ENCODE results near the gene REPS2. TPM values are rescaled to one million over a fixed set of nuclear protein-coding genes. Genes with fewer than 3 reads are reported as not detected.

The REPS2 gene
- total RNA-seq, 1 donor from 2014 or later: 8.0 TPM

DNA sequence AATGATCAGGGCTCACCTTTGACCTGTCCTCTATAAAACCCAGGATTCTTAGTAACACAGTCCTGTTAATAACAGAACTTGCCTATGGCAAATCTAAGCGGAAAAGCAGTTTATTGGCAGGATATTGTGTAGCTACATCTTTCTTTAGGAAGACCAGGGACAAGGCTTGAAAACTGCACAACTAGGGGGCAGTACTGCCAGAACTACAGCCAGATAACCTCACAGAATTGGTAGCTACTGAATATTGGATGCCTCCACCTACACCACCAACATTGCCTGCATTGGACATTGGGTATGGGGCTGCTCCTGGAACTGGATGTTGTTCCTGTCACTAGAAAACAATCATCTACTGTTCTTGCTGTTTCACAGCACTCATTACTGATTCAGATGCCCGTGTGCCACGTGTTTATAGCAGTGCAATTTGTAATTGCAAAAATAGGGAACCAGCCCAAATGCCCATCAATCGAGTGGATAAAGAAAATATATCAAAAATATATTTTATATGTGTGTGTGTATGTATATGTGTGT, 47.4 kb downstream of the REPS2 start:
- intact Hi-C loops (cut with micrococcal nuclease): no loop called here
- ATAC-seq: no peak
- no peak for DNase-seq

- no peak for ATAC-seq
- no peak for DNase-seq
- intact Hi-C loops (cut with micrococcal nuclease): no loop called here
These were observed 48.3 kb downstream of the REPS2 start for GRCh38 chrX:16994736-16995135.

GRCh38 chrX:16997313-16997712, 50.9 kb downstream of the REPS2 start:
- no peak for ATAC-seq
- intact Hi-C loops (cut with micrococcal nuclease): no loop called here

GRCh38 chrX:16999275-16999674, 52.8 kb downstream of the REPS2 start:
- intact Hi-C loops (cut with micrococcal nuclease): no loop called here
- no peak for ATAC-seq
- DNase-seq: no peak

More at GRCh38 chrX:16997313-16997712, 50.9 kb downstream of the REPS2 start:
- no peak for DNase-seq

DNA sequence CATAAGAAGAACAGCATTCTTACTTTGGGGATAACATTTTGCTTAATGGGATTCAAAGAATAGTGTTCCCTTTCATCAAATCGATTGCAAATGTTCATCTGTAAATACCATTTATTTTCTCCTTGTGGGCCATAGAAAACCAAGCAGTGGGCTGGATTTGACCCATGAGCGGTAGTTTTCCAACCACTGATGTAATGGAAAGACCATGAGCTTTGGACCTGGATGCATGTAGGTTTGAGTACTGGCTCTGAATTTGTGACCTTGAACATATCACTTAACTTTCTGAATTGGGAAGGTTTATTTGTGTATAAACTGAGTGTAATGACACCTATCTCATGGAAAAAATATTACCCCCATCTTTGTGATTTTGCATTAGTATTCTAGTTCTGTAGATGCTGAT, 54.3 kb downstream of the REPS2 start:
- DNase-seq (no peak), ATAC-seq (no peak)
- intact Hi-C loops (cut with micrococcal nuclease): no loop called here

- no peak for ATAC-seq
- DNase-seq: no peak
- intact Hi-C loops (cut with micrococcal nuclease): no loop called here
These were observed 59.4 kb downstream of the REPS2 start for GRCh38 chrX:17005712-17006368.

GRCh38 chrX:17007134-17007768, 60.8 kb downstream of the REPS2 start:
- ATAC-seq (no peak), DNase-seq (no peak)
- intact Hi-C loops (cut with micrococcal nuclease): no loop called here

- DNase-seq (no peak), ATAC-seq (no peak)
- intact Hi-C loops (cut with micrococcal nuclease): no loop called here
These were observed 63.6 kb downstream of the REPS2 start for GRCh38 chrX:17009856-17010625.

- intact Hi-C loops (cut with micrococcal nuclease): no loop called here
- ATAC-seq: no peak
These were observed 66.0 kb downstream of the REPS2 start for GRCh38 chrX:17012465-17012864.

GRCh38 chrX:17014216-17014615, 67.8 kb downstream of the REPS2 start:
- intact Hi-C loops (cut with micrococcal nuclease): no loop called here
- ATAC-seq (no peak), DNase-seq (no peak)

More at GRCh38 chrX:17012465-17012864, 66.0 kb downstream of the REPS2 start:
- DNase-seq: no peak

DNA sequence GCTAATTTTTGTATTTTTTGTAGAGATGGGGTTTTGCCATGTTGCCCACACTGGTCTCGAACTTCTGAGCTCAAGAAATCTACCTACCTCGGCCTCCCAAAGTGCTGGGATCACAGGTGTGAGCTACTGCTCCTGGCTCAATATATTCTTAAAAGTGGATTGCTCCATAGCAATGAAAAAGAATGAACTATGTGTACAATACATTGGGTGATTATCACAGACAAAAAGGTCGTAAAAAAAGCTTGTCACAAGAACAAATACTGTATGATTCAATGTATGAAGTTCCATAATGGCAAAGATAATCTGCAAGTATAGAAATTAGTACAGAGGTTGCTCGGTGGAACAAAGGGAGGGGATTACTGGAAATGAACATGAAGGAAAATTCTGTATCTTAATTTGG, 70.7 kb downstream of the REPS2 start:
- no peak for DNase-seq
- intact Hi-C loops (cut with micrococcal nuclease): no loop called here

GRCh38 chrX:17020356-17020755, 73.9 kb downstream of the REPS2 start:
- ATAC-seq: no peak
- DNase-seq: no peak
- intact Hi-C loops (cut with micrococcal nuclease): no loop called here

More for the DNA sequence above, 70.7 kb downstream of the REPS2 start:
- ATAC-seq: no peak

DNA sequence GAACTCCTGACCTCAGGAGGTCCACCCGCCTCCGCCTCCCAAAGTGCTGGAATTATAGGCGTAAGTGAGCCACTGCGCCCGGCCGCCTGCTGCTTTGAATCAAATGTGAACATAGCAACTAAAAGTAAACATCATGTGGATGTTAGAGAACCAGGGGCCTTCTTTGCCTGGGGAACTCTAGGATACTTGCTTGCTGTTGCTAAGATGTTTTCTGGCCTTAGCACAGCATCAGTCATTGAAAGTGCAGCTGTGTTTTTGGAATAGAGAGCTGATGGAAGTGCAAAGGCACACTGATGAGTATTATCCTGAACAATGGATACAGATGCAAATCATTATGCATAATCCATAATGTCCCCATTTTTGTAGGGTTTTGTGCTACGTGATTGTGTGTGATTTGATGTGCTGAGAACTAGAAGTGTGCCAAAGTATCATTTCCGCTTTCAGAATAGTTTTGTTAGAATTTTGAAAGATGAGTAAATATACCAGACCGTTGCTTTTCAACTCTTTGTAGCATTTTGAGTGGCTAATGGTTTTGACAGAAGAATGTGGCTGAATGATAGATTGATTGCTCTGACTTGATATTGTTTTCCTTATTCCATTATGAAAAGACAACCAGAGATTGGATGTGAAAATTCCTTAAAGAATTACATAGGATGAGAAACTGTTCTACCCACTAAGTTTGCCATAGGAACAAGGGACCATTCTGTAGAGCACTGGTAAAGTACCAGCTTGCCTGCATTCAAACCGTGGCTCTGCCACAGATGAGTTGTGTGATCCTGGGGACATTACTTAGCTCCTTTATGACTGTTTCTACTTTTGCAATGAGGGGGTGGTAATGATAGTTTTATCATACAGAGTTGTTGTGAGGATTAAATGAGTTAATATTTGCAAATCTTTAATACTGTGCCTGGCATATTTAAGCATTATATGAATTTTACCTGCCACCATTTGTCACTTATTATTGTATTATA, 74.7 kb downstream of the REPS2 start:
- no peak for DNase-seq
- ATAC-seq: no peak
- intact Hi-C loops (cut with micrococcal nuclease): no loop called here

- ATAC-seq (no peak), DNase-seq (no peak)
- intact Hi-C loops (cut with micrococcal nuclease): no loop called here
These were observed 75.6 kb downstream of the REPS2 start for GRCh38 chrX:17021851-17022604.

- DNase-seq (no peak), ATAC-seq (no peak)
- intact Hi-C loops (cut with micrococcal nuclease): no loop called here
These were observed 77.2 kb downstream of the REPS2 start for GRCh38 chrX:17023661-17024060.

- intact Hi-C loops (cut with micrococcal nuclease): no loop called here
- no peak for DNase-seq
- ATAC-seq: no peak
These were observed 78.4 kb downstream of the REPS2 start for GRCh38 chrX:17024886-17025285.

DNA sequence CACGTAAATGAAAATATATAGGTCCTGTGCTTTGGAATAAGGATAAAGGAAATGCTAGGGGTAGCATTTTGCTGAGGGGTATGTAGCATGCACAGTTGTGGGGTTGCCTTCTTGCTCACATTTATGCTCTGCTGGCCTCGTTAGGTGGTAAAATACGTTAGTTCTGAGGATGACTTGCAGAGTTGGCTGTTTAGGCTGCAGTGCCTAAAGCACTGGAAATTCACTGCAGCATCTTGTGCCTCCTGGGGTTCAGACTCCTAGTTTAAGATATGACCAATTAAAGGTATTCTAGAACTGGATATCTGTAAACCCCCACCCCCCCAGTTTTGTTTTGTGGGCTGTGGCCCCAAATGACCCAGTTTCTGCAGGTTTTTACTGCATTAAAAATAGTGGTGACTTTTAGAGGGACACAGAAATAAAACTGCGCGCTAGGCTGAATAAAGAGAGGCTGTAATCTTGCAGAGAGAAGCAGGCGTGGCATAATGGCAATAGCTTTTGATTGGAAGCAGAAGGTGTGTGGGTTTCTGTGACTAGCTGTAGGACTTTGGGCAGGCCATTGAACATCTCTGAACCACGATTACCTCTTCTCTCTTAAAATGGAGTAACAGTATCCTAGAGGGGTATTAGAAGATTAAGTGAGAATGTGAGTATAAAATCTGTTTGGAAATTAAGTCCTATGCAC, 79.3 kb downstream of the REPS2 start:
- DNase-seq: no peak
- ATAC-seq: no peak
- intact Hi-C loops (cut with micrococcal nuclease): no loop called here

DNA sequence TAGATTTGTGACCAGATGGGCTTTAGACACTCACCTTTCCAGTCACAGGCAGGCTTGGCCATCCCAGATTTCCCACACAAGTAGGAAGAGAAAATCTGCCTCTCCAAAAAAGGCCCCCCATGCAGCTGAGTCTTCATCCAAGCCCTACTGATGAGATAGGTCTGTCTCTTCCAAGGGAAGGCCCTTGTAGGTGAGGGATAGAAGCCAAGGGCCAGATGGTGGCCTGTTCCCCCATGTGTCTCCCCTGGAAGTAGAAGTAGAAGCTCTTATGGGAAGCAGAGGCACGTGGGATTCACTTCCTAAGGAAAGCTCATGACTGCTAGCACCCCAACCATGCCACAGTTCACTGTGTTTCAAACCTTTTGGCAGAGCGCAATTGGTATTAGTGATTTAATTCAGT, 81.5 kb downstream of the REPS2 start:
- ATAC-seq: no peak

More for the DNA sequence above, 81.5 kb downstream of the REPS2 start:
- no peak for DNase-seq
- intact Hi-C loops (cut with micrococcal nuclease): no loop called here
